Activated CD8-positive, alpha-beta memory T cell treated with anti-CD3 and anti-CD28 coated beads, Interleukin-2, amount 50 U/mL, for 1 hour (primary cell): Measurements from ENCODE around the gene EXOC4.
"Not testable (repeated sequence)": the region's sequence is repeated elsewhere in the genome, so short reads cannot be mapped to it uniquely, and the experiment has no call there.

Experiments used
- DNase-seq: peaks from one replicate; pipeline ENCODE4 v3.0.0-alpha.2; 2020; ENCODE audit errors: extremely low read depth

Gene EXOC4

DNA sequence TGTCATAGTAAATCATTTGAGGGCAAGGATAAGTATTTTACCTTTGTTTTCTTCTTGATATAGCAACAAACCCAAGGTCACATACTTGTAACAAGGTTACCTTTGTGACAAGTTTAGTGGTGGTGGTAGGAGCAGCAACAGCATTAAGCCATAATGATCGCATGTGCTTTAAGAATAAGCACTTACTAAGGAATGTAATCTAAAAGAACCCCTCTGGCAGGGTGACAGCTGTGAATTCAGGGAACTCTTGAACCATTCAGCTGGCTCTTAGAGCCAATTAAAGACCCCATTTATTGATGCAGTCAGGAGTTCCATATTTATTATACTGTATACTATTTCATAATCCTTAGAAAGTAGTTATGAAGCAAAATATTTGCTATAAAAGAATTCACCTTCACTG is 370.8 kb downstream of the EXOC4 start:
- DNase-seq, result no peak

DNA sequence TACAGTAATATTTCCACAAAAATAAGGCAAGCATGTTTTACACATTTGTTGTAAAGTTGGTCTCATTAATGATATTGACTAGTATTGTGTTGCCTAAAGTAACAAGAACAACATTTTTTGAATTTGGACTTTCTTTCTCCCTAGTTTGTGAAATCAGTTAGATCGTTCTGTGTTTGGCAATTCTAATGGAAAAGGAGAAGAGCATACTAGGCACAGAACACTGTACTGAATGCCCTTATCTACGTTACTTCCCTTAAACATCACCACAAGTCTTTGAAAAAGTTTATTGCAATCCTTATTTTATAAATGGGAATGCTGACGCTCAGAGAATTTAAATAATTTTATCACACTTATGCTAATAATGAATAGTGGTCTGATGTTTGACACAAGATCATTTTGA is 372.2 kb downstream of the EXOC4 start:
- no peak for DNase-seq

- DNase-seq, result no peak
Measured at GRCh38 chr7:133629701-133630100, 376.8 kb downstream of the EXOC4 start.

DNA sequence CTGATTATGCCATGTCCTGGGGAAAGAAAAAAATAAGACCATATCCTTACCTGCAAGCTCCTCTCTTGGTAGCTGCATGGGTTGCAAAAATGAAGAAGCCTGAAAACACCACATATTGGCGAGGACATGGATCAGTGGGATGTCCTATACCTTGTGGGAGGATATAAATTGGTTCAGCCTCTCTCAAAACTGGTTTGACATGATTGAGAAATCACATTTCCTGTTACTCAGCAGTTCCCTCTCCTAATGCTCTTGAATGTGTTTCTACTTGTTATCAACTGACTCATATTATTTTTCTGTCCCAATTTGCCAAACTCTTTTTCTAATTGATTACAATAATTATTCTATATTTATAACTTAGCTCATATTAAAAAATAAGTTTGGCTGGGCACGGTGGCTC is 380.2 kb downstream of the EXOC4 start:
- no peak for DNase-seq

DNA sequence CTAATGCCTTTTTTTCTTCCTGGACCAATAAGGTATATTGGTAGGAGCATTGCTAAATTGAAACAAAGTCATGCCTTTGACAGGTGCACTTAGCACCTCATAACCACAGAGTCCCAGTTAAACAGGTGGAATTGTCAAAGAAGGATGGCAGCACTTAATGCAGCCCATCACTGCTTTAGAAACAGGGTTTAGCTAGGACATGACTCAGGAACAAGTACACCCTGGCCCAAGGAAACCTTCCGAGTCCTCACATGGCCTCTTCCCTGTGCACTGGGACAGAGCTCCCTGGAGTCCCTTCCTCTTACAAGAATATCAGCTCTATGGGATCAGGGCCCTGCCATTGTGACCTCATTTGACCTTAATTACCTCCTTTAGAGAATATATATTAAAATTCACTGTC is 382.7 kb downstream of the EXOC4 start:
- DNase-seq, result no peak

DNA sequence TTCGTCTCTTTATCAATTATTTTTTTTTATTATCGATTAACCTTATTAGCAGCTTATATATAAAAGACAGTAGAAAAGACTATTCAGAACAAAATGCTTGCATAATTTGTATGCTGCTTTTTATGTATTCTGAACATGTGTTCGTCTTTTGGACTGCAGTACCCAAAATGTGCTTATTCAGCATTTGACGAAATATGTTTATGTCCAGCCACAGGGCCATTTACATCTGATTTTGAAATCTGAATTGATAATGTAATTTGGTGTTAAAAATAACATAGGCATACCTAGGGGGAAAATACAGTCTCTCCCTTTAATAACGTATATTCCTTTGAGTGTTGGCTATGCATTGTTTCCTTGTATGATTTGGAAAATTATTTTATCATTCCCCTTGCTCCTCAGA is 386.0 kb downstream of the EXOC4 start:
- DNase-seq, result no peak

DNA sequence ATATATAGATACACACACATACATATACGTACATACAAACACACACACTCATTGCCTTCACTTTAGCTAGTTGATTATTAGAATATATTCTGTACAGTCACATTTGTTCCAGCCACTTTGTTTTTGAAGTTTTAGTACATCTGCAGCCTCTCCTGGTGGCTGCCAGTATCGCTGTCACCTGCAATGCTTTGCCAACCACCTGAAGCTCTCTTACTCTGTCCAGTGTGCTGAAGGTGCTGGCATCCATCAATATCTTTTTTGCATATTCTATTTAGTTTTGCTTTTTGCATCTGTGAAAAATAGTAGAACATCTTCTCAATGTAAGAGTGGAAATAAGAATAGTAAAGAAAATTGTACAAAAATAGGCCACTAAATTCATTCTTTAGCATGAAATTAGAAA is 388.6 kb downstream of the EXOC4 start:
- DNase-seq, result no peak

DNA sequence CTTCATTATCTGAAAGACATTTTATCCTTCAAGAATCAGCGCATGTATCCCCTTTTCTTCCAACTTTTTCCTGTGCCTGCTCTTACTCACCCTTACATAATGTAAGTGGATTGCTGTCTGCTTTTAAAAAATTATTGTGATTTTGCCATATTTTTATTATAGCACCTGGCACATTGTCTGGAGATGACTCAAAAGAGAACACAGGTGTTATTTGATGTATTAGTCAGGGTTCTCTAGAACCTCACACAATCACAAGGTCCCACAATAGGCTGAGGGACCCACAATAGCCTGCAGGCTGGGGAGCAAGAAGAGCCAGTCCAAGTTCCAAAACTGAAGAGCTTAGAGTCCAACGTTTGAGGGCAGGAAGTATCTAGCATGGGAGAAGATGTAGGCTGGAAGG is 390.0 kb downstream of the EXOC4 start:
- DNase-seq, result no peak

DNA sequence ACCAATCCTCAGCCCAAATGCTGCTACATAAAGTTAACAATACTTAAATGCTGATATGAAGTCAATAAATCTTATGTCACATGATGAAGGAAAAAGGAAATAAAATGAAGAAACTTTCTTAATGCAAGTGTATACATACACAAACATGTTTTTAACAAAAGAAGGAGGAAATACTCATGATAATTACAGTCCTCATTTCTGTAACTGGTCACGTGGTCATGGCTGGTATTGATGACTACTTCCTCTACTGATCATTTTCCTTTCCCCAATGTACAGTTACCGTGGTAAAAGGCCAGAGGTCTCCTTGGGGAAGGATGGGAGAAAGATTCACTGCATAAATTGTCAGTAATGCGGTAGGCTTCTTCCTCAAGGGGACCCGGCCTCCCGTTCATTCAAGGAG is 390.8 kb downstream of the EXOC4 start:
- not testable (repeated sequence) for DNase-seq

DNA sequence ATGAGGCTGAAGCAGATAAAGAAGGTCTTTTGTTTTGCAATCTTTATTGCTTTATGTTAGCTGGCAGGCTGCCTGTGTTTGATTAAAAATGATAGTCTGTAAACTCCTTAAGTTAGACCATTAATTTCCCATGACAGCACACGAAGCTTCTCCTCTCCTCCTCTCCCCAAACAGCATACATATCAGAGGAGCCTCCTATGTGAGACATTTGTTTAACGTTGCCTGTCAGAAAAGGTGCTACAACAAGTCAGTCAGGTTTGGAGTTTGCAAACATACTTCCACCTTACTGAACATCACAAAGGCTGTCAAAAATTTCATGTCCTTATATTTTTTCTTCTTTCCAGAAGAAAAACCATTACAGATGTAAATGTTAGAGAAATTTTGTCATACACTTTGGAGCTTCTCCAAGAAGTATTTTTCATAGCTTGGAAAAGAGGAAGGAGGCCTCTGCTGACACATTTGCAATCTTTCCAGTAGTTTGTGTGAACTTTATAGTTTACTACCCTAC is 393.1 kb downstream of the EXOC4 start:
- no peak for DNase-seq

DNA sequence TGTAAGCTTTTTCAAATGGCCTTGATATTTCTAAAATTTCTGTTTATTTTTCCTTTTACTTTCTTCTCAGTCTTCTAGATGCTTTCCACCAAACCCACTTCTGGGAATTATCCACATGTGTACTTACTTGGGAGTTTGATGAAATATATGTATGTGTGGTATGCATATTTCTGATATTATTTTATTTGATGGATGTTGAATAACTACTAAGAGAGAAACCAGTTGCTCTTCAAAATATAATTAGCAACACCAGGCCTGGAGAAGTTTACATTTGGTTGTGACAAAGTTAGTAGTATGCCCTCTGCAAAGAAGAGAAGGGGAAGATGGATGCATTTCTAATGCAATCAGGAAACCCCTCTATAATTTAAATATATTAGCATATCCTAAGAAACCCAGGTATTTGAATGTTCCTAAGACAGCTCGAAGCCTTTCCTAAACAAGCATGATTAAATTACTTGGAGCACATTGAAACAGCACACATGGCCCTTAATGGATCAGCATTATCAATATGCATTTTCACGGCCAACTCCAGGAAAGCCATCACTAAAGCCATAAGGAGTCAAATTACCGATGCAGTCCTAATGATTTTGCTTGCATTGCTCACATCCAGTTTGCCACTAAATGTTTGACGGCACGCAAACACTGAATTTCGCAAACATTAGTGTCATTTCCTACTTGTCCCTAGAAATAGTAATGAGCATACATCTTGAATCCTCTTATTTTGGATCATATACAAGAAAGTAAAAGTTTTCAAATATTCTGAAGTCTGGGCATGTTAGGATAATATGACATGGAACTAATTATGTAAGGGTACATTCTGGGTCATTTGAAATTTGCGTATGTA is 393.8 kb downstream of the EXOC4 start:
- no peak for DNase-seq

DNA sequence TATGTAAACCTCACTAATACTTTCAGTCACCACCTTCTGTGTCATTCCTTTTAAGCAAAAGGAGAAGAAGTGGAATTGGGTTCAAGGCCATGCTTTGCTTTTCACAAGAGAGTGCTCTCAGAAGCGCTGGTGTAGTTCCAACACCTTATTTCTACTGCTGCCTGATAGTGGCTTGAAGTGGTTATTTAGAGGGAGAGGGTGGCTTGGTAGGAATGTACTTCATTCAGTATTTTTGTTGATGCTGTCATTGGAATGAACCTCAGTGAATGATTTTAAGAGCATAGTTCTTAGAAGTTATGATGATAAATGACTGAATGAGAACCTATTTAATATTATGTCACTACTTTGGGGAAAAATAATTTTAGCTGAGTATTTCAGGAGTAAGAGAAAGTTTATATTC is 396.7 kb downstream of the EXOC4 start:
- DNase-seq, result no peak

- DNase-seq, result no peak
Measured at GRCh38 chr7:133650069-133650468, 397.2 kb downstream of the EXOC4 start.

- DNase-seq, result no peak
Measured at GRCh38 chr7:133650487-133651300, 397.8 kb downstream of the EXOC4 start.

GRCh38 chr7:133652547-133652946 is 399.7 kb downstream of the EXOC4 start:
- no peak for DNase-seq

- DNase-seq, result no peak
Measured at GRCh38 chr7:133654547-133654946, 401.7 kb downstream of the EXOC4 start.

DNA sequence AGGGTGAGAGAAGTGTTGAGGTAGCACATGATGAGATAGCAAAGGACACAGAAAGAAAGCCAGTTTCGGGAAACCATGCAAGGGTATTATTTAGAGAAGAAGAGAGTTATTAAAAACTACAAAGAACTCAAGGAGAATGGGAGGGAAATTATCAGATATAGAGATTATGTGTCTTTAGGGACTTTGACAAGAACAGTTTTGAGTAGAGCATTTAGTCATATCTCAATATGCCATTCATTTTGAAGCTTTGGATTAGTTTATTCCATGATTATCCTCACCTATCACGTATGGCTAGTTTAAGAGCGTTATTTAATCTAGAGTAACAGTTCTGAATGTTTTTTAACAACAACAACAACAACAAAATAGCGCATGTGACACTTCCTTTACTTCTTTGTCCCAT is 409.4 kb downstream of the EXOC4 start:
- DNase-seq, result no peak

- DNase-seq, result no peak
Measured at GRCh38 chr7:133662830-133663229, 410.0 kb downstream of the EXOC4 start.

GRCh38 chr7:133664528-133664927 is 411.6 kb downstream of the EXOC4 start:
- DNase-seq, result no peak

GRCh38 chr7:133668296-133669060 is 415.6 kb downstream of the EXOC4 start:
- DNase-seq, result no peak

- DNase-seq, result no peak
Measured at GRCh38 chr7:133669061-133669455, 416.2 kb downstream of the EXOC4 start.

DNA sequence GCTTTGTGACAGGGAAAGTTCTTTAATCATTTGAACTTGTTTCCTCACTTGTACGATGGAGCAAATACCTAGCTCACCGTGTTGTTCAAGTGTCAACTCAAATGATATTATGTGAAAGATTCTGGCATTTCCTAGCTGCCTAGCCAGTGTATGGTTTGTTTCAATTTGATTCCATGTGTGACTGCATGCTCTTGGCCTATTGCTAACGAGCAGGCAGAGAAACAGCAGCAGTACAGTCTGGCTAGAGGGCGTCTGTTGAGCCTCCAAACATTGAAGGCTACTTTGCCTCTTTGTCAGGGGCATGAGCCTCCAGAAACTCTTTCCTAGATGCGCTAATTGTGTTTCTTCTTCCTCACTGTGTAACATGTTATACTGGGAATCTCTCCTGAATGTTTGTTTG is 417.4 kb downstream of the EXOC4 start:
- DNase-seq, result no peak
